NB4 (cell line): Measurements from ENCODE around the gene IFFO2.

ENCODE experiments used
- POLR2A ChIP-seq: IDR thresholded peaks from 2 replicates; pipeline ENCODE4 v1.6.1; 2011; ENCODE audit warnings: mild to moderate bottlenecking; ENCODE audit not compliant: insufficient read length; ENCODE audit errors: extremely low read depth
- TF ChIP-seq, protein P1 (sequence below): IDR thresholded peaks from one replicate; pipeline ENCODE4 v1.5.1; 2012; ENCODE audit warnings: low read depth, low read length

DNA sequence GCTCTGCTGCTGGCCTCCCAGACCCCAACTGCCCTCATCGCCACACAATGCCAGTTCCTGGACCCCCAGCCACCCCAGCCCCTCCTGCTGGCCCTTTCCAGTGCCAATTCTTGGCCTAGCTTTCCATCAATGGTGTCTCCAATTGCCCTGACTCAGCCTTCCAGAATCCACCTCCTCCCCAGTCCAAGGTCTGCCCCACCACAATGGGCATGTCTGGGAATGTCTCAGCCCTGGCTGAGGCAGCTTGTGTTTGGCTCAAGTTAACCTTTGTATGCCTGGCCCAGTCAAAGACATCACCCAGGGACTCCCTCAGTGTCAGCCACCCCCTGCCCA, 70.5 kb downstream of the IFFO2 start:
- TF ChIP-seq, protein P1, sequence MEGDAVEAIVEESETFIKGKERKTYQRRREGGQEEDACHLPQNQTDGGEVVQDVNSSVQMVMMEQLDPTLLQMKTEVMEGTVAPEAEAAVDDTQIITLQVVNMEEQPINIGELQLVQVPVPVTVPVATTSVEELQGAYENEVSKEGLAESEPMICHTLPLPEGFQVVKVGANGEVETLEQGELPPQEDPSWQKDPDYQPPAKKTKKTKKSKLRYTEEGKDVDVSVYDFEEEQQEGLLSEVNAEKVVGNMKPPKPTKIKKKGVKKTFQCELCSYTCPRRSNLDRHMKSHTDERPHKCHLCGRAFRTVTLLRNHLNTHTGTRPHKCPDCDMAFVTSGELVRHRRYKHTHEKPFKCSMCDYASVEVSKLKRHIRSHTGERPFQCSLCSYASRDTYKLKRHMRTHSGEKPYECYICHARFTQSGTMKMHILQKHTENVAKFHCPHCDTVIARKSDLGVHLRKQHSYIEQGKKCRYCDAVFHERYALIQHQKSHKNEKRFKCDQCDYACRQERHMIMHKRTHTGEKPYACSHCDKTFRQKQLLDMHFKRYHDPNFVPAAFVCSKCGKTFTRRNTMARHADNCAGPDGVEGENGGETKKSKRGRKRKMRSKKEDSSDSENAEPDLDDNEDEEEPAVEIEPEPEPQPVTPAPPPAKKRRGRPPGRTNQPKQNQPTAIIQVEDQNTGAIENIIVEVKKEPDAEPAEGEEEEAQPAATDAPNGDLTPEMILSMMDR = no peak
- no peak for TF ChIP-seq POLR2A
